ENCODE results near the gene ZNF629. TPM values are rescaled to one million over a fixed set of nuclear protein-coding genes. Genes with fewer than 3 reads are reported as not detected.
A peak's percentile ranks its signal among the peaks of the same experiment; 100 is the strongest.

Gene ZNF629
- total RNA-seq, 4 donors from 2014 or later: 10.9 to 18.1 (median 16.0) TPM

- 81 to 82% methylated on average over 14 of the region's 14 CpGs for whole genome bisulfite sequencing, 2 donors
- no peak overlapping the region for H3K4me3 ChIP-seq (ENCODE audit: low read depth, poor library complexity, severe bottlenecking)
- TF ChIP-seq CTCF (IDR thresholded peaks at IDR 0.05) (no peak), POLR2A (IDR thresholded peaks at IDR 0.05) (no peak)
- intact Hi-C loops (cut with DNase I; ENCODE audit: low total_unique reads): loop anchor here (10.0 kb wide), 1 partner anchor 54 kb away; no protein-coding TSS in a partner anchor
- DNase-seq (ENCODE audit: low spot score in 2 of 2): no peak
Measured at GRCh38 chr16:30778549-30779244, 8.3 kb downstream of the ZNF629 start.

GRCh38 chr16:30777591-30778297, 9.3 kb downstream of the ZNF629 start:
- intact Hi-C loops (cut with DNase I; ENCODE audit: low total_unique reads): loop anchor here (10.0 kb wide), 1 partner anchor 53 kb away; no protein-coding TSS in a partner anchor
- no peak overlapping the region for H3K4me3 ChIP-seq (ENCODE audit: low read depth, poor library complexity, severe bottlenecking)
- TF ChIP-seq POLR2A (IDR thresholded peaks at IDR 0.05) (no peak), CTCF (IDR thresholded peaks at IDR 0.05) (no peak)
- no peak for DNase-seq (ENCODE audit: low spot score in 2 of 2)
- 75 to 88% methylated on average over 3 to 7 of the region's 7 CpGs for WGBS, 2 donors

- WGBS, 2 donors: 0% methylated on average over 35 to 69 of the region's 81 CpGs
- DNase-seq (ENCODE audit: low spot score in 2 of 2): peak; percentile 77 to 94
Measured at GRCh38 chr16:30775392-30776188, 11.4 kb downstream of the ZNF629 start.

GRCh38 chr16:30775131-30775391, 11.9 kb downstream of the ZNF629 start:
- WGBS, 2 donors: 15 to 32% methylated on average over 6 to 15 of the region's 15 CpGs
- DNase-seq (ENCODE audit: low spot score in 2 of 2): no peak
- peak overlapping the region; percentile 62 for H3K4me3 ChIP-seq (ENCODE audit: low read depth, poor library complexity, severe bottlenecking)
- no peak for TF ChIP-seq POLR2A (IDR thresholded peaks at IDR 0.05)
- TF ChIP-seq CTCF (IDR thresholded peaks at IDR 0.05): no peak
- intact Hi-C loops (cut with DNase I; ENCODE audit: low total_unique reads): loop anchor here (10.0 kb wide), 1 partner anchor 50 kb away; no protein-coding TSS in a partner anchor

More at GRCh38 chr16:30775392-30776188, 11.4 kb downstream of the ZNF629 start:
- peak overlapping the region; percentile 62 for H3K4me3 ChIP-seq (ENCODE audit: low read depth, poor library complexity, severe bottlenecking)
- TF ChIP-seq CTCF (IDR thresholded peaks at IDR 0.05) (no peak), POLR2A (IDR thresholded peaks at IDR 0.05) (no peak)
- intact Hi-C loops (cut with DNase I; ENCODE audit: low total_unique reads): loop anchor here (10.0 kb wide), 1 partner anchor 51 kb away; no protein-coding TSS in a partner anchor

- no peak for TF ChIP-seq CTCF (IDR thresholded peaks at IDR 0.05)
- no peak for TF ChIP-seq POLR2A (IDR thresholded peaks at IDR 0.05)
- WGBS, 2 donors: 45 to 58% methylated on average over 8 of the region's 8 CpGs
Measured at GRCh38 chr16:30774367-30775130, 12.5 kb downstream of the ZNF629 start.

More at GRCh38 chr16:30774367-30775130, 12.5 kb downstream of the ZNF629 start:
- peak overlapping the region; percentile 62 for H3K4me3 ChIP-seq (ENCODE audit: low read depth, poor library complexity, severe bottlenecking)
- DNase-seq (ENCODE audit: low spot score in 2 of 2): no peak
- intact Hi-C loops (cut with DNase I; ENCODE audit: low total_unique reads): loop anchor here (10.0 kb wide), 1 partner anchor 50 kb away; no protein-coding TSS in a partner anchor
